ENCODE results near the gene TCF25.
"Not testable (repeated sequence)": the region's sequence is repeated elsewhere in the genome, so short reads cannot be mapped to it uniquely, and the experiment has no call there.

The TCF25 gene

DNA sequence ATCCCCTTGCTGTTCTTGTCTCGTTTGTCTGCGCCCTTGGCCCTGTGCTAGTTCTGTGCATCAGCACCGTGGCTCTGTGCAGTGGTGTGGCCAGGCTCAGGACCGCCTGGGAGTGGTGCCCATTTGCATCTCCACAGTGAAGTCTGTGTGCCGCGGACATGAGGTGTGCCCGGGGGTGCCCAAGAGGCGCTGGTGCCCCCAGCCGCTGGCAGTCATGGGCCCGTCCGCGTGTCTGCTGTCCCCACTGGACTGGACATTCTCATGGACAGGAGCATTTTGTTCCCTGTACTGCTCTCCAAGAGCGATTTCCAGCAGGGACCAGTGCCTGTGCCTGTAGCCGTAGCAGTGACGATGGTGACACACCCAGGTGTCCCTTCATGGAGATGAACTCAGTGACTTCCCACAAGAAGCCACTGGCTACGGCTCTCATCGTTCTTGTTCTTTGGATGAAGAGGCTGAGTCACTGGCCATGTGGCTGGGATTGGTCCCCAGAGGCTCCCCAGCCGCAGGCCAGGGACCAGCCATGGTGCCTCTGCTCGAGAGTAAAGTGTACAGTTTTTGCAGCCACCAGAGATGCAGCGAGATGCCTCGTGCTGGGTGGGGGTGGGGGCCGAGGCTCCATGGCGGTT, 32.2 kb downstream of the TCF25 start:
- FAIRE-seq, result no peak

DNA sequence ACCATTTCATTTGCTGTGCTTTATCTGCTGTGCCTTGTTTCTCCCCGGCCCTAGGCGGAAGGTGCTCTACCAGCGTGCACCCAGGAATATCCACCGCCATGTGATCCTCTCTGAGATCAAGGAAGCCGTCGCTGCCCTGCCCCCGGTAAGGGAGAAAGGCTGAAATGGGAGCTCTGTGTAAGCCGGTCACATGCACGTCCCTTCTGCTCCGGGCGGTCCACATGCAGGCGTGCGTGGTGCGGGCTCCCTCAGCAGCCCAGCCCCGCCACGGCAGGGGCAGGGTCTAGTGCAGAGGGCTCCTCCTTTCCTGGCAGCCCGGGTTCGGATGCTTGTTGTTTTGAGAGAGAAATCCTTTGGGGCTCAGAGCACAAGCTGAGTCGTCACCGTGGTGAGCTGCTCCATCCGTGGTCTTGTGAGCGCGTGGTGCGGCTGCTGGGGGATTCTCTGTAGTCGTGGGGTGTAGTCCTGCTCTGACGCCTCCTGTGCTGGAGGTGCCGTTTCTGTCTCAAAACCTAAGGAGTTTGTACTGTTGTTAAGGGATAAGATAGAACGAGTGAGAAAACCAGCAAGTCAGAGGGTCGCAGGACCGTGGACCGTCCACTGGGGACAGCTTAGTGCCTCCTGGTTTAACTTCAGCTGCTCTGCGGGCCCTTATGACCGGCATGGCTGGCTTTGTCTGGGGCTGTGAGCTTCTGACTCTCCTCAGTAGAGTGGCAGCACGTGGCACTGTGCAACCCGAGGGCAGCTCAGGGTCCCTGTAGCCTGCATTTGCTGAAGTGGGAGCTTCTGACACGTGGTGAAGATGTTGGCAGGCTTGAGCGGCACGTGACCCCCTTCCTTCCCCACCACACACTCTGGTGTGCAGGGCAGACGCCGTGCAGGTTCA, 33.0 kb downstream of the TCF25 start:
- FAIRE-seq, result no peak

DNA sequence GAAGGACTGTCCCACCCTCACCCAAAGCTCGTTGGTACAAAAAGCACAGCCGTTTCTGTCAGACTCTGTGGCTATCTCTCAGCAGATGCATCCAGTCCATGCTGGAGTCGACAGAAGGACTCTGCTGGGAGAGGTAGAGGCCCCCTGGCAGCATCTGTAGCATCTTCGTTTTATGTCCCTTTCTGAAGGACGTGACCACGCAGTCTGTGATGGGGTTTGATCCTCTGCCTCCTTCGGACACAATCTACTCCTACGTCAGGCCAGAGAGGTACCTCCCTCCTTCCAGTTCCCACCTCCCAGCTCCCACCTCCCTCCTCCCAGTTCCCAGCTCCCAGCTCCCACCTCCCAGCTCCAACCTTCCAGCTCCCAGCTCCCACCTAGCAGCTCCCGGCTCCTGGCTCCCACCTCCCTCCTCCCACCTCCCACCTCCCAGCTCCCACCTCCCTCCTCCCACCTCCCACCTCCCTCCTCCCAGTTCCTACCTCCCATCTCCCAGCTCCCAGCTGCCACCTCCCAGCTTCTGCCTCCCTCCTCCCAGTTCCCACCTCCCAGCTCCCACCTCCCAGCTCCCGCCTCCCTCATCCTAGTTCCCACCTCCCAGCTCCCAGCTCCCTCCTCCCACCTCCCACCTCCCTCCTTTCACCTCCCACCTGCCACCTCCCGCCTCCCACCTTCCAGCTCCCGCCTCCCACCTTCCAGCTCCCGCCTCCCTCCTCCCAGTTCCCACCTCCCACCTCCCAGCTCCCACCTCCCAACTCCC, 33.8 kb downstream of the TCF25 start:
- FAIRE-seq, result no peak

DNA sequence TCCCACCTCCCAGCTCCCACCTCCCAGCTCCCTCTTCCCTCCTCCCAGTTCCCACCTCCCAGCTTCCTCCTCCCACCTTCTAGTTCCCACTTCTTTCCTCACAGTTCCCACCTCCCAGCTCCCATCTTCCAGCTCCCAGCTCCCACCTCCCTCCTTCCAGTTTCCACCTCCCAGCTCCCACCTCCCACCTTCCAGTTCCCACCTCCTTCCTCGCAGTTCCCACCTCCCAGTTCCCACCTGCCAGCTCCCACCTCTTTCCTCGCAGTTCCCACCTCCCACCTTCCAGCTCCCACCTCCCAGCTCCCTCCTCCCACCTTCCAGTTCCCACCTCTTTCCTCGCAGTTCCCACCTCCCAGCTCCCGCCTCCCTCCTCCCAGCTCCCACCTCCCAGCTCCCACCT, 34.8 kb downstream of the TCF25 start:
- FAIRE-seq, result no peak

DNA sequence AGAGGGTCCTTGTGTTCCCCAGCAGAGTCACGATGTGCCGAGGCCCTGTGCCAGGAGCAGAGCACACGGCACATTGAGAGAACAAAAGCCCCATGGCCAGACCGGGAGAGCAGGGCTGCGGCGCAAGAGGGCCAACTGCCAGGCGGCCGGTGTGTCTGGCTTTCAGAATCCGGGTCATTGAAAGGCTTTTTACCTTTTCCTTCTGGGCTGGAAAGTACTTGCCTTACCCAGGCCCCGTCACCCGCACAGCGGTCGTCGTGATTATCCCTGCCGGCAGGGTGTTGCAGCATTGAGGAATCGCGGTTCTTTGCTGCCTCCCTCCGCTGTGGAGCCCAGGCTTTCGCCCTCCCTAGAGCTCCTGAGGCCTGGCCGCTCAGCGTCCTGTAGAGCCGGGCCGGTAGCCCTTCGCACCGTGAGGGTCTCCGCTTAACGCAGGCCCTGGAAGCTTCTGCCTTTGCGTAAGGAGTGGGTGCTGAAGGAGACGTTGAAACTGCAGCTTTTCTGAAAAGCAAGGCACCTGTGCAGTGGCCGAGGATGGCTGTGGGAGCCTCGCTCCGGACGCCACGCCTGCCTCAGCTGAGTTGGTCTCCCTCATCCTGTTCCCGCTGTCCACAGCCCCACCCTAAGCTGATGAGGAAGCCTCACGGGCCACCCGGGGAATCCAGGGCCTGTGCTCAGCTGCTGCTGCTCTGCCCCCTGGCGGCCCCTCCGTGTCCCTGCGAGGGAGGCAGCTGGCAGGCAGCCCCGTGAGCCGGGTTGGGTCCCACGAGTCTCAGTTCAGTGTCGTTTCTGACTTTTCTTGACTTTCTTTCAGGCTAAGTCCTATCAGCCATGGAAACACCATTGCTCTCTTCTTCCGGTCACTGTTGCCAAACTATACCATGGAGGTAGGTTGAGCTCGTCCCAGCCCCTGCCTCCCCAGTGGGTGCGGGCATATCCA, 36.7 kb downstream of the TCF25 start:
- FAIRE-seq, result no peak

DNA sequence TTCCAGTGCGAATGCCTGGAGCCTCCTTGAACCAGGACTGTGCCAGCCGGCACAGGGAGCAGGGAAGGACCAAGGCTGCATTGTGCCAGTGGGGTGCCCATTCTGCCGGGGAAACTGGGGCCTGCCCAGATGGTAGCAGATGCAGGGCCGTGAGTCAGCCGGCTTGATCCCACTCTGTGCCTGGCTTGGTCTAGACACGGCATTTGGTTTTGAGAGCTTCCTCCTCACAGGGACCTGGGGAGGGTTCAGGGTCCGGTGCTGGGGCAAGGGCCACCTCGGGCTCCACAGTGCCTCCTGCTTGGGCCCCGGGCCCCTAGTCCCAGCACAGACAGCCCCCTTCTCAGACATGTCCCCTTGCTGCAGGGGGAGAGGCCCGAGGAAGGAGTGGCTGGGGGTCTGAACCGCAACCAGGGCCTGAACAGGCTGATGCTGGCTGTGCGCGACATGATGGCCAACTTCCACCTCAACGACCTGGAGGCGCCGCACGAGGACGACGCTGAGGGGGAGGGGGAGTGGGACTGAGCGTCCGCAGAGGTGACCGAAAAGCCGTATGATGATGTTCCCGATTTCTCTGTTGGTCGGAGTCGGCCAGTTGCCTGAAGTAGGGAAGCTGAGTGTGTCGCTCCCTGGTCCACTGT, 37.4 kb downstream of the TCF25 start:
- no peak for FAIRE-seq

DNA sequence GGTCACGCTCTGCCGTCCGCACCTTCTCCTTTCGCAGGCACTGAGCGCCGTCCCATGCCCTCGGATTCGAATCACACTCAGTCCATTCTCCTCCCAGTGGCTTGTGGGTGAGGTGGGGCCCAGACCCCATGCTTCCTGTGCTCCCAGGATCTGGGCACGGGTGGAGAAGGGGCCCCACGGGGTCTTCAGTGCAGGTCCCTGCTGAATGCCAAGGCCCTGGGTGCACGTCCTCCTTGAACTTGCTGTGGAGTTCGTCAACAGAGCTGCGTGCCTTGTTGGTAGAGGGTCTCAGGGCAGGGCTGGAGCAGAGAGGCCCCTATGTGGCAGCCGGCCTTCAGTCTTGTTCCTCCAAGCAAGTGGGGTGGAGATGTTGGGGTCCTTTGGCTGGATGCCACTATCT, 38.0 kb downstream of the TCF25 start:
- no peak for FAIRE-seq

DNA sequence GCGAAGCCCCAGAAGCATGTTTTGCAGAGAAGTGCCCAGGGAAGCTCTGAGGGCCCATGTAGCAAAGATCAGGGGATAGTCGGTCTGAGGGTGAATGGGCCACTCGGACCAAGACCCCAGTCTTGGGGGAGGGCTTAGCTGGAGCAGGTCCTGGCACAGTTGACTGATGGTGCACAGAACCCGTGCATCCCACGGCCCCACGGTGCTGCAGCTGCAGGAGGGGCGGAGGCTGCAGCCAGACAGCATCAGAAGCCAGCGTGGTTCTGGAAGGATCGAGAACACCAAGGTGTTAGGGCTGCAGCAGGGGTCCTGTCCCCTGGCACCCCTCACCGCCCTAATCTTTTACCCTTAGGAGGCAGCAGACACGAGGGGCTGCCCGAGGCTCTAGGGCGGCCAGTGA, 38.8 kb downstream of the TCF25 start:
- no peak for FAIRE-seq

DNA sequence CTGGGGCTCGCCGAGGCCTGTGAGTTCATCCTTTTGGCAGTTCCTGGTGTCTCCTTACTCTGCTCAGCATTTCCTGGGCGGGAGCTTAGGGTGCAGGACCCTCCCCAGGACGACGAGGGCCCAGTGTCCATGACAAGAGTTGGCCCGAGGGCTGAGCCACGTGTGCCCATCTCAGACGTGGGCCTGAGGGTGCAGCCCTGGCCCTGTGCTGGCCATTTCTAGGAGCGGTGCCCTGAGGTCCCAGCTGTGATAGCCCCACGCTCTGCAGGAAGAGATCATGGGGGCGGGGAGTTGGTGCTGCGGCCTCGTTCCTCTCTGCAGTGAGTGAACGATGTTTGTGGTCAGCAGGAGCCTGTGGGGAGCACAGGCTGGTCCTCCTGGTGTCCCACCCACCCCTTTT, 39.2 kb downstream of the TCF25 start:
- FAIRE-seq, result no peak

DNA sequence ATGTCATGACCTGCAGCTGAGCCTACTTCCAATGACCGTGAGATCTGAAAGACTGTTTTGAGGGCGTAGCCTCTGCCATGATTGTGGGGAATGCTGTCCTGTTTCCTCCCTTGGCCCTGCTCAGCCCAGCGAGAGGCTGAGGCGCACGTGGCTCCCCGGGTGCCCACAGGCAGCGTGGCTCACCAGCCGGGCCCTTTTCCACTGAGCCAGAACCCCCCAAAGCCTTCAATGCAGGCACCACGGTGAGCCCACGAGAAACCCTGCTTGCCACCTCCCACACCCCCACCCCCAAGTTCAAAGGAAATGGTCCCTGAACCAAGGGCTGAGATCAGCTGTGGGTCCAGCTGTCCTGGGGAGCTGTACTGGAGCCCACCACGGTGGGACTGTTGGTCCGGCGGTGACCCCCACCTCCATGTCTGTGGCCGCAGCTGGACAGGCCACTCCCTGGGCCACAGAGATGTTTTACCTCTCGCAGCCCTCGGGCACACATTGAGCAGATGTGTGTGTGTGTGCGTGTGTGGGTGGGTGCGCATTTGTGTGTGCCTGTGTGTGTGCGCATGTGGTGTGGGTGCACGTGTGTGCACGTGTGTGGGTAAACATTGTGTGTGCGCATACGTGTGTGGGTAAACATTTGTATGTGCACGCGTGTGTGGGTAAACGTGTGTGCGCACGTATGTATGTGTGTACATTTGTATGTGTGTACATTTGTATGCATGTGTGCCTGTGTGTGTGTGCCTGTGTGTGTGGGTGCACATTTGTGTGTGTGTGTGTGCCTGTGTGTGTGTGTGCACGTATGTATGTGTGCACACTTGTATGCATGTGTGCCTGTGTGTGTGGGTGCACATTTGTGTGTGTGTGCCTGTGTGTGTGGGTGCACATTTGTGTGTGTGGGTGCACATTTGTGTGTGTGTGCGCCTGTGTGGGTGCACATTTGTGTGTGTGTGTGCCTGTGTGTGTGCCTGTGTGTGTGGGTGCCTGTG, 40.3 kb downstream of the TCF25 start:
- FAIRE-seq, result no peak

DNA sequence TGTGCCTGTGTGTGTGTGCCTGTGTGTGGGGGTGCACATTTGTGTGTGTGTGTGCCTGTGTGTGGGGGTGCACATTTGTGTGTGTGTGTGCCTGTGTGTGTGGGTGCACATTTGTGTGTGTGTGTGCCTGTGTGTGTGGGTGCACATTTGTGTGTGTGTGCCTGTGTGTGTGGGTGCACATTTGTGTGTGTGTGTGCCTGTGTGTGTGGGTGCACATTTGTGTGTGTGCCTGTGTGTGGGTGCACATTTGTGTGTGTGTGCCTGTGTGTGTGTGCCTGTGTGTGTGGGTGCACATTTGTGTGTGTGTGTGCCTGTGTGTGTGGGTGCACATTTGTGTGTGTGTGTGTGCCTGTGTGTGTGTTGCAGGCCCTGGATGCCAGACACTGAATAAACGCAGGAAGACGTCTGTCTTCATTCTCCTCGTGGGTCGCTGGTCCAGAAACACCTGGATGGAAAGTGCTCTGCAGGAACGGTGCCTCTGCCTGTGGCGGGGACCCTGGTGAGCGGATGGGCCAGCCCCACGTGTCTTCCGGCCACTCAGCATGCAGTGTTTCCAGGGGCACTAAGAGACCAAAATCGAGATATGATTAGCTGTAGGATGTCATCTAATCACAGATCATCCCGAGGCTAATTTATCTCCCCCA, 41.4 kb downstream of the TCF25 start:
- FAIRE-seq, result not testable (repeated sequence)

DNA sequence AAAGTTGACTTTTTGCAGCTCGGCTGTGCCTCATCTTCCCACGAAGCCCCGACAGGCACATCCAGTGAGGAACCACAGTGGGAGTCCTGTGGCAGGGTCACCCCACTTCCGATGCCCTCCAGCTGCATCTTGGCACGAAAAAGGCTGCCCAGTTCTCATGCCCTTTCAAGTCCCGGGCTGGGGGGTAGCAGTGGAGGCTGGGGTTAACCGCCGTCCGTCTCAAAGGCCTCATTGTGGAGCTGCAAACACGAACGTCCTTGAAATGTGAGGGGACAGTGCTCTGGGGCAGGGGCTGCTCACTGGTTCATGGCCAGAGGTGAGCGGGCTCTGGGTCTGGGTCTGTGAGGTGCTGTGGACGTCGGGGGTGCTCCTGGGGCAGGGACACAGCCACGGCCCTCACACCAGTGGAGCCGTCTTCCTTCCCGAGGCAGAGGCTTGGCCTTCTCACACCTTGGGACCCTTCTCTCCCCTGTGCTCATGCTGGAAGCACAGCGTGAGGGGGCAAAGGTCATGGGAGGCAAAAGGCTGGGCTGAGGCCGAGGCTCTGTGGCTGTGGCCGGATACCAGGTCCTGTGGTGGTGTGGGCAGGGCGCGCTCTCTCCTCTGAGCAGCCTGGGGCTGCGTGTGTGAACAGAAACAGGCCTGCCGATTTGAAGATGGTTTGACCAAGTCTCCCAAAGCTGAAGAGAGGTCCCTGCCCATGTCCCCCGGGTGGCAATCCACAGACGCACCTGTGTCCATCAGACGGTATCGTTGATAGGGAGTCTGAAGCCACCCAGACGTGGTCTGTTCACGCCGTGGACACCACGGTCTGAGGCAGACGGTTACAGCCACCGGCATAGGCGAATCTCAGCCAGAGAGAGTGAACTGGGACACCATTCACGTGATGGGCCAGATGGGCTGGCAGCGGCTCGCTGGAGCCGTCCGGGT, 42.2 kb downstream of the TCF25 start:
- no peak for FAIRE-seq

DNA sequence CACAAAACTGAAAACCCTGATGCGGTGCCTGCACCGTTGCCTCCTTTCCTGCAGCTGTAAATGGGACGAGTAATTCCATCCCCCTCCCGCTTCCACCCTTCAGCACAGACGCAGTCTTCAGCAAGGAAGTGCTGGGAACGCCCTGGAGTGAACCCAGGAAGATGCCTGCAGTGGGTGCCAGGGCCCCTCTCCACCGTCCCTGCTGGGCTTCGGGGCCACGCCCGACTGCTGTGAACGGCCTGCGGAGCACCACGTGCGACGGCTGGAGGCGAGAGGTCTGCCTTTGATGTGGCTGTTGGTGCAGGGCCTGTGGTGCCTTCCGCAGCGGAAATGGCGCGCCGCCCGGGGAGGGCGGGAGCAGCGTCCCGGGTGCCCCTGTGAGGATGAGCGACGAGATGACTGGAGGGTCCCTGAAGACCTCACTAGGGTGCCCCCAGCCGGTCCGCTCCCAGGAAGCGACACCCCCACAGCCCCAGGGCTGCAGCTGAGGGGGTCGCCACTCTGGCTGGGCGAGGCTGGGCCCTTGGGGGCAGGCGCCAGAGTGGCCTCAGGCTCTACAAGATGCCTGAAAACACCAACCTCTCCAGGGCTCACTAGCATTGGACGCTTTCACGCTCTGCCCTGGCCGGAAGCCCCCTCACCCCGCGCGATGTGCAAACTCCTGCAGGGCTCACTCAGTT, 44.5 kb downstream of the TCF25 start:
- FAIRE-seq, result no peak

DNA sequence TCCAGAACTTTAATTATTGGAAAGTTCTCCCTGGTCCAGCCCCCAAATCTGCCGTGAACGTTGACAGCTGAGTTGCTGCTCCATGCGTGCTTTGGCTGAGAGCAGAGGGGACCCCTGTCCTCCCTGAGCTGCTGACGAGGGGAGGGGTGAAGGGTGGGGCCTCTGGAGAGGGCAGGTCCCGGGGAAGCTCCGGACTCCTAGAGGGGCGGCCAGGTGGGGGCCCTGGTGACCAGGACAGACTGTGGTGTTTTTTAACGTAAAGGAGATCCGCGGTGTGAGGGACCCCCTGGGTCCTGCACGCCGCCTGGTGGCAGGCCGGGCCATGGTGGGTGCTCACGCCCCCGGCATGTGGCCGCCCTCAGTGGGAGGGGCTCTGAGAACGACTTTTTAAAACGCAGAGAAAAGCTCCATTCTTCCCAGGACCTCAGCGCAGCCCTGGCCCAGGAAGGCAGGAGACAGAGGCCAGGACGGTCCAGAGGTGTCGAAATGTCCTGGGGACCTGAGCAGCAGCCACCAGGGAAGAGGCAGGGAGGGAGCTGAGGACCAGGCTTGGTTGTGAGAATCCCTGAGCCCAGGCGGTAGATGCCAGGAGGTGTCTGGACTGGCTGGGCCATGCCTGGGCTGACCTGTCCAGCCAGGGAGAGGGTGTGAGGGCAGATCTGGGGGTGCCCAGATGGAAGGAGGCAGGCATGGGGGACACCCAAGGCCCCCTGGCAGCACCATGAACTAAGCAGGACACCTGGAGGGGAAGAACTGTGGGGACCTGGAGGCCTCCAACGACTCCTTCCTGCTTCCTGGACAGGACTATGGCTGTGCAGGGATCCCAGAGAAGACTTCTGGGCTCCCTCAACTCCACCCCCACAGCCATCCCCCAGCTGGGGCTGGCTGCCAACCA, 45.3 kb downstream of the TCF25 start, which contains the start of gene MC1R:
MC1R (plus strand) TSS at position 410 of the 895 bp plus-strand sequence; CDS start at position 807, 397 bp downstream.
- no peak for FAIRE-seq

DNA sequence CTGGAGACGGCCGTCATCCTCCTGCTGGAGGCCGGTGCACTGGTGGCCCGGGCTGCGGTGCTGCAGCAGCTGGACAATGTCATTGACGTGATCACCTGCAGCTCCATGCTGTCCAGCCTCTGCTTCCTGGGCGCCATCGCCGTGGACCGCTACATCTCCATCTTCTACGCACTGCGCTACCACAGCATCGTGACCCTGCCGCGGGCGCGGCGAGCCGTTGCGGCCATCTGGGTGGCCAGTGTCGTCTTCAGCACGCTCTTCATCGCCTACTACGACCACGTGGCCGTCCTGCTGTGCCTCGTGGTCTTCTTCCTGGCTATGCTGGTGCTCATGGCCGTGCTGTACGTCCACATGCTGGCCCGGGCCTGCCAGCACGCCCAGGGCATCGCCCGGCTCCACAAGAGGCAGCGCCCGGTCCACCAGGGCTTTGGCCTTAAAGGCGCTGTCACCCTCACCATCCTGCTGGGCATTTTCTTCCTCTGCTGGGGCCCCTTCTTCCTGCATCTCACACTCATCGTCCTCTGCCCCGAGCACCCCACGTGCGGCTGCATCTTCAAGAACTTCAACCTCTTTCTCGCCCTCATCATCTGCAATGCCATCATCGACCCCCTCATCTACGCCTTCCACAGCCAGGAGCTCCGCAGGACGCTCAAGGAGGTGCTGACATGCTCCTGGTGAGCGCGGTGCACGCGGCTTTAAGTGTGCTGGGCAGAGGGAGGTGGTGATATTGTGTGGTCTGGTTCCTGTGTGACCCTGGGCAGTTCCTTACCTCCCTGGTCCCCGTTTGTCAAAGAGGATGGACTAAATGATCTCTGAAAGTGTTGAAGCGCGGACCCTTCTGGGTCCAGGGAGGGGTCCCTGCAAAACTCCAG, 46.4 kb downstream of the TCF25 start:
- FAIRE-seq, result no peak

DNA sequence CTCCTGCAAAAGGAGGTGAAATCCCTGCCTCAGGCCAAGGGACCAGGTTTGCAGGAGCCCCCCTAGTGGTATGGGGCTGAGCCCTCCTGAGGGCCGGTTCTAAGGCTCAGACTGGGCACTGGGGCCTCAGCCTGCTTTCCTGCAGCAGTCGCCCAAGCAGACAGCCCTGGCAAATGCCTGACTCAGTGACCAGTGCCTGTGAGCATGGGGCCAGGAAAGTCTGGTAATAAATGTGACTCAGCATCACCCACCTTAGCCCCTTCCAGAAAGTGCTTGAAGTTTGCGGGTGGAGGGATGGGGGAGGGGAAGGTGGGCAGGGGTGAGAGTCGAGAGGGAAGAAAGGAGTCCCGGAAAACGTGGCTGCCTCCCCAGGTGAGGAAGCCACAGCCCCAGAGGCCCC, 47.3 kb downstream of the TCF25 start:
- no peak for FAIRE-seq
